Transverse colon (tissue), 3 donors: ENCODE data around the gene CYP46A1.

Experiments
- EP300 ChIP-seq: sonication (generic); formaldehyde crosslinking; IDR thresholded peaks from one replicate; pipeline ENCODE4 v1.6.1; 2017; ENCODE audit warnings: antibody characterized with exemption, low read depth
- TF ChIP-seq, protein P1 (sequence below), 5 experiments: fragments of 200-600 bp in 3 of 5; fragments of 450-650 bp in 2 of 5; sonication (generic) in 3 of 5; IDR thresholded peaks; 1 replicate in 2 of 5; 2 replicates in 3 of 5; pipeline ENCODE4 v1.5.1; 2016 to 2017; ENCODE audit warnings: antibody characterized with exemption in 5 of 5, inconsistent platforms in 3 of 5, mild to moderate bottlenecking in 2 of 5, moderate library complexity in 1 of 5

DNA sequence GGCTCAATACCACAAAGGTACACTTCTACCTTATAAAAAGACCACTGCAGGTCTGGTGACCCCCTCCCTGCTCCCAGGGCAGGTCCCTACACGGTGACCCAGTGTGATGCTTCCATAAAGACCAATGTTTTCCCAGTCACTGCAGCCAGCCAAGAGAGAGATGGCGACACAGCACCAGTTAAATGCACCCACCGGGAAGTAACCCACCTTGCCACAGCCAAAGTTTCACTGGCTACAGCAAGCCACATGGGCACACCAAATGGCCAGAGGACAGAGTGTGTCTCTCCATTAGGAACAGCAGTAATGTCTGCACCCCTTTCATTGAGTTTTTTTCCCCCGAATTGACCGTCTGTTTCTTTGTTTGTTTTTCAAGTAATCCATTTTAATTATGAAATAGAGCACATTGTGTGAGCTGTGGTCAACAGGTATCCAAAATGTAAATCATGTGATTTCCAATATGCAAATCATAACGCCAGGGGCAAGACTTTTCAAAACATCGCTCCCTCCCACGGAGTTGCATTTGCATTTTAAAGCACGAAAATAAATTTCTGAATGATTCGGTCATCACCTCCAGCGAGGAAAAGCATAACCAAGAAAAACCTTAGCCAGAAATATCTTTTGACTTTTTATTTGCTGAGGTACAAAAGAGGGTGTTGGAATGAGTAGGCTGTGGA is 60.2 kb downstream of the CYP46A1 start:
- TF ChIP-seq, protein P1, sequence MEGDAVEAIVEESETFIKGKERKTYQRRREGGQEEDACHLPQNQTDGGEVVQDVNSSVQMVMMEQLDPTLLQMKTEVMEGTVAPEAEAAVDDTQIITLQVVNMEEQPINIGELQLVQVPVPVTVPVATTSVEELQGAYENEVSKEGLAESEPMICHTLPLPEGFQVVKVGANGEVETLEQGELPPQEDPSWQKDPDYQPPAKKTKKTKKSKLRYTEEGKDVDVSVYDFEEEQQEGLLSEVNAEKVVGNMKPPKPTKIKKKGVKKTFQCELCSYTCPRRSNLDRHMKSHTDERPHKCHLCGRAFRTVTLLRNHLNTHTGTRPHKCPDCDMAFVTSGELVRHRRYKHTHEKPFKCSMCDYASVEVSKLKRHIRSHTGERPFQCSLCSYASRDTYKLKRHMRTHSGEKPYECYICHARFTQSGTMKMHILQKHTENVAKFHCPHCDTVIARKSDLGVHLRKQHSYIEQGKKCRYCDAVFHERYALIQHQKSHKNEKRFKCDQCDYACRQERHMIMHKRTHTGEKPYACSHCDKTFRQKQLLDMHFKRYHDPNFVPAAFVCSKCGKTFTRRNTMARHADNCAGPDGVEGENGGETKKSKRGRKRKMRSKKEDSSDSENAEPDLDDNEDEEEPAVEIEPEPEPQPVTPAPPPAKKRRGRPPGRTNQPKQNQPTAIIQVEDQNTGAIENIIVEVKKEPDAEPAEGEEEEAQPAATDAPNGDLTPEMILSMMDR (IDR thresholded peaks at IDR 0.05) = no peak
- no peak for TF ChIP-seq EP300
